ENCODE data around the gene CNTNAP2.

CNTNAP2 gene

DNA sequence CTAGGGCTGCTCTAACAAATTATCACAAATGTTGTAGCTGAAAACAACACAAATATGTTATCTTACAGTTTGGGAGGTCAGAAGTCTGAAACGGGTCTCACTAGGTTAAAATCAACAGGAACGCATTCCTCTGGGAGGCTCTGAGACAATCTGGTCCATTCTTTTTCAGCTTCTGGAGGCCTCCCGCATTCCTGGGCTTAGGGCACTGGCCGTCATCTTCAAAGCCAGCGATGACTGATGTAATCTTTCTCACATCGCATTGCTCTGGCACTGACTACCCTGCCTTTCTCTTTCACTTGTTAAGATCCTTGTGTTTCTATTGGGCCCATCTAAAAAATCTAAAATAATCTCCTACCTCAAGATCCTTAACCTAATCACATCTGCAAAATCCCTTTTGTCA is 1402.5 kb downstream of the CNTNAP2 start:
- no peak for DNase-seq

DNA sequence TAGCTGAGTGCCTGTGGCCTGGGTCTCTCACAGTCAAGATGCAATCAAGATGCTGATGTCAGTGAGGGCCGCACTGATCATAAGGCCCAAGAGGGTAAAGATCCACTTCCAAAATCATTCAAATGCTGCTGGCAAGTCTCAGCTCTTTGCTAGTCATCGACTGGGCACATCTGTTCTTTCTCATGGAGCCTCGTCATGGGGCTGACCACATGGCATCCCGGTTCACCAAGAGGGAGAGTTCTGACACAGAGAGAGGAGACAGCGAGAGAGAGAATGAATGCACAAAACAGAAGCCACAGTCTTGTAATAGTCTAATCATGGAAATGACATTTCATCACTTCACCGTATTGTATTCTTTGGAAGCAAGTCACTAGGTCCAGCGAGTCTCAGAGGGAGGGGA is 1406.5 kb downstream of the CNTNAP2 start:
- DNase-seq = no peak

DNA sequence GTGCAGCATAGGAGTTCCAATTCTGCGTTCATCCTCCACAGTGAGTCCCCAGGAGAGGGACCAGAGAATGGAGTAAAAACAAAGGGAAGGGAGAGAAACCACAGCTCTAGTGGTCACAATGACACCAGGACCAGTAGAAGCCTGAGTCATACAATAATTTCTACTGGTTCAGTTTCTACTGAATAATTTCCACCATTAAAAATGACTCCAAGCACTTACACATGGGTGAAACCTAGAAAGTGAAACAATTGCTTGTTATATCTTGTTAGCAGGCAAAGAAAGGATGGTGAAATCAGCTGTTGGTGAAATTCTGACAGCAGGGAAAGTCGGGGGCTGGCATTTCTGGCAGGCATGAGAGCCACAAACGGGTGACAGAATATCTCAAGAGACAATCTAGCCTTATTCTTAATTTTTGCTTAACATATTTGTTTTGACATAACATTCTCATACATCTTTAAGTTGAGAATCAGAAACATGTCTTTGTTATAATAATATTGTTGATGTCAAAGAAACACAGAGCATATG is 1408.2 kb downstream of the CNTNAP2 start:
- DNase-seq = no peak

DNA sequence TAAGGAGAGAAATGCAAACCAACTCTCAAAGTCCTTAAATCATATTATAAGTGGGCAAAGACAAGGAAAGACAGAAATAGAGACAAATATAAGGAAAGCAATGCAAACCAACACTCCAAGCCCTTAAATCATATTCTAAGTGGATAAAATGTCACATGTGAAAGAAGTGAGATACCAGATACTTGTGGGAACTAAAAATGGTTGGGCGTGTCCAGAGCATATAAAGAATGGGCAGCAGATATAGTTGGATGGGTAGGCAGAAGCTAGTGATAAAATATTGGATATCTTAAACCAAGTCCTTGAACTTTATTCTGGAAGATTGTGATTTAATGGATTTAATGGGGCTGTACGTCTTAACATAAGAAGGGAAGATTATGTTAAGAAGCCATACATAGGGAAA is 1408.7 kb downstream of the CNTNAP2 start:
- DNase-seq = no peak

DNA sequence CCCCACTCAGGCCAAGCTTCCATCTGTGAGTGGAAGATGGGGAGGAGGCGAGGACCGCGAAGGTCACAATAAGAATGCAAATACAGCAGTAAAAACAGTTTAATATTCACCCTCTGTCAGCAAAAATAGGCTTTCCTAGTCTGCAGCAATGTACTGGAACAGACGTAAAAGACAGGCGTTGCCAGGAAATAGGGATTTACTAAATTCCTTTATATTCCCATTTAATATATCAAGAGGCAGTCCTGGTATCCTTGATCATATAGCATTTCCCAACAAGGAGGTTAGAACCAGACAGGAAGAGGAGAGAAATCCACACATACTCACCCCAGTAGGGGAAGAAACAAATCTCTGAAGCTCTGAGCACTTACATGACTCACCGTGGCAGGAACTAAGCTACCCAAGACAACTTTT is 1419.1 kb downstream of the CNTNAP2 start:
- DNase-seq = no peak

DNA sequence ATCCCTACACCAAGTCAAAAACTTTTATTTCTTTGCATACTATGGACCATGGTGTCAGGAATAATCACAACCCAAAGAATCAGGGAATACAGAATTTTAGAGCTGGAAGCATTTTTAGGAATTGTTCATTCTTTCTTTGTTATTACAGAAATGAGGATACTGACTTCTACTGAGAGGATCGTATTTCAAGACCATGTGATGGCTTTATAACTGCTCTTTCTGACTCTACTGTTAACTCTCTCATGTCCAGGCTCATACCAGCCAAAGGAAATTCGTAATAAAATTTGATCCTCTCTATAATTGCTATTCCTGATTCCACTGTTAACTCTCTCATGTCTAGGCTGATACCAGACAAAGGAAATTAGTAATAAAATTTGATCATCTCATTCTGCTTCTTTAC is 1423.1 kb downstream of the CNTNAP2 start:
- no peak for DNase-seq

DNA sequence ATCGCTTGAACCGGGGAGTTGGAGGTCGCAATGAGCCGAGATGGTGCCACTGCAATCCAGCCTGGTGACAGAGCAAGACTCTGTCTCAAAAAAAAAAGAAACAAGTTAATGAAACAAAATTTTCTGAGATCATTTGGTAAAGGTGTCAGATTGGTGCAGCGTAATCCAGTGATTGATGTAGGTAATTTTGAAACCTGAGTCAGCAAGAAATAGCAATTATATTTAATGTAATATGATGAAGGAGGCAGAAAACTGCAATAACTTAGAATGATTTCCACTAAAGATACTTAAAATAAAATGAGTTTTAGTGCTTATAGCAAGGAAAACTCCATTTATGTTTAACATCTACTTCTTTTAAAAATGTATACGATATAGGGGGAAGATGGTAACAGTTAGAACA is 1424.1 kb downstream of the CNTNAP2 start:
- no peak for DNase-seq

DNA sequence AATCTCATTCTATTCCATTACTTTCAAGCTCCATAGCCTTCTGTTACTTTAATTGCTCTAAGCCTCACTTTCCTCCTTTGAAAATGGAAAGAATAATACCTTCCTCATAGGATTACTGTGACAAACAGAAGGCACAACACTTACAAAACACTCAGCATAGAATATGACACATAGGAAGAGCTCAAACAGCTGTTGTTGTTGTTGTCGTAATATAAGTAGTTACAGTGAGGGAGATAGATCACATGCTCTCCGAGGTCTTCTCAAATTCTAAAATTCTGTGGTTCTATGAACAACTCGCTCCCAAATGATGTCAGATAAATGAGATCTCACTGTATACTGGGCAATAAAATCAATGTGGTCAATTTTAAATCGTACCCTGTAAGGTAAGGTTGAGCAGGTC is 1424.7 kb downstream of the CNTNAP2 start:
- no peak for DNase-seq

DNA sequence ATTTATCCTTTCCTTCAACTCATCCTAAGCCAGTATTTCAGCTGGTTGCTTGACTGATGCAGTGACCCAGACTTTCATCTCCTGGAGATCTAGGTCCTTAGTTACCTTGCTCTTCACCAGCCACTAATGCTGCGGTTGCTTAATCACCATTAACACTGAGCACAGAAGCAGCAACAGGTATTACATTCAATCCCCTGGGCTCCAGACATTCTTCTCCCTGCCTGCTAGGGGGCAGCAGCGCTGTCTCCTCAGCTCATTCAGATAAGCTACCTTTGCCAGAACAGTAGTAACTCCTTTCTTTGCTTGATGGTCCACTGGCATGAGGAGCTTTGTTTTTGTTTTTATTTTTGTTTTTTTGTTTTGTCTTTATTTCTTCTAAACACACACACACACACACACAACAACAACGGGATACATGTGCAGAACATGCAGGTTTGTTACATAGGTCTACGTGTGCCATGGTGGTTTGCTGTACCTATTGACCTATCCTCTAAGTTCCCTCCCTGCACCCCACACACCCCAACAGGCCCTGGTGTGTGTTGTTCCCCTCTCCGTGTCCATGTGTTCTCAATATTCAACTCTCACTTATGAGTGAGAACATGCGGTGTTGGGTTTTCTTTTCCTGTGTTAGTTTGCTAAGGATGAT is 1430.8 kb downstream of the CNTNAP2 start:
- no peak for DNase-seq

DNA sequence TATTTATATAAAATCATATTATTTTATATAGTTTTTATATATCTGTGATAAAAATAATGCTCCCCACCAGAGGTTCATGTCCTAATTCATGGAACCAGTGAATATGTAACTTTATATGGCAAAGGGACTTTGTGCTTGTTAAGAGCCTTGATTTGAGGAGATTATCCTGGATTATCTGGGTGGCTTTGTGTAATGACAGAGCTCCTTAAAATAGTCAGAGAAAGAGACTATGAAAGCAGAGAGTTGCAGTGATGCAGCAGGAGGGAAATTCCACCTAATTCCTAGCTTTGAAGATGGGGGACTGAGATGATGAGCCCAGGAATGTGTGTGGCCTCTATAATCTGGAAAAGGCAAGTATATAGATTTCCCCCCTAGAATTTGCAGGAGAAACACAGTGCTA is 1439.7 kb downstream of the CNTNAP2 start:
- DNase-seq = no peak

DNA sequence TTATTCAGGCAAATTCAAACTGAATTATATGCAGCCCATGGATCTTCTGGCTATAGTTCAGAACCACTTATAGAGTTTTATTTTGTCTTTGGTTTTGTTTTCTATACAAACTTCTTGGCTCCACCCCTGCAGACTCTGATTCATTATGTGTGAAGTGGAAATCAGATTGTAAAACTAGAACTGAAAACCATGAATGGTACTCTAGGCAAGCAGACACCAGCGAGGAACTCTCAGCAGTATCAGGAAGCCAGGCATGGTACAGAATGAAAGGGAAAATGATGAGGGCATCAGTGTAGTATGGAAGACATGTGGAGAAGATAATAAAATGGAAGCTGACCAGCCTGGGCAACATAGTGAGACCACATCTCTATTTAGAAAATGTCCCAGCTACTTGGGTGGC is 1447.1 kb downstream of the CNTNAP2 start:
- DNase-seq = no peak

DNA sequence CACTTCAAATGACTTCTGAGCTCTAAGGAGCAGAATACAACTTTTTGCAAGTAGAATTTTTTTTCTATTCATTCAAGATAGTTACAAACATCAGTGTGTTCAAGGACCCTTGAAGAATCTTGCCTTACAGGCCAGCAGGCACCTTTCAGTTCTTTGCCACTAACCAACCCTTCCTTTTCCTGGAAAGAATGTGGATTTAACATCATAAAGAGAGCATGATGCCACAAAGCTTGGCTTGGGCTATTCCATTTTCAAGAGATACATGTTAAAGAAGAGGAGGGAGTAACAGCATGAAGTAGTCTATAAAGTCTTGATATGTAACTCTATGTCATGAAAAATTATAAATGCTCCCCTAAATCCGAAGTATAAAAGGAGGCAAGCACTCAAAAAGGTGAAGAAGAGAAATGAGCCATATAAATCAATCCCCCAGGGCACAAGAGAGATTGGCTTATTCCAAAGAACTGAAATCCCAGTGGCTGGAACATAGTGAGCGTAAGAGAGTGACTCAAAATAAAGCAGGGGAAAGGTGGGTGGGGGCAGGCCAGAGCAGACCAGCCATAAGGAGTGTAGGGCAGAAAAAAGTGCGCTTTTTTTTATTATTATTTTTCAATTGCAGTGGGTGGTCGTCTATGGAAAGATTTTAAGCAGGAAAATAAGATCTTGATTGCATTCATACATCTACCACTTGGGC is 1448.3 kb downstream of the CNTNAP2 start:
- DNase-seq = no peak

DNA sequence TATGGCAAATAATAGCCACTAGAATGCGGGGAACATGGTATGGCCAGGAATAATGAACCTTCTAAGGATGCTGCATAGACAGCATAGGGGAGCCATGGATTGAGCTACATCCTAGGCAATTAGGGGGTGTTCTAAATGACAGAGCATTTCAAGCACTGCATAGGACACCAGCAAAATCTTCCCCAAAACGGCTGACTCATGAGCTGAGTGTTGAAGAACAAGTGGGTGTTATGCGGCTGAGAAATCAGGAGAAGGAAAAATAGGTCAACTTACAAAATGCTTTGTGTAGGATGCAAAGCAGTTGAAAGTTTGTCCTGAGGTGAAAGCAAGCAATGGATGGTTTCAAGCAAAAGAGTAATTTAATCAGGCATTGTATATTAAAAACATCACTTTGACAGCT is 1450.4 kb downstream of the CNTNAP2 start:
- DNase-seq = no peak

DNA sequence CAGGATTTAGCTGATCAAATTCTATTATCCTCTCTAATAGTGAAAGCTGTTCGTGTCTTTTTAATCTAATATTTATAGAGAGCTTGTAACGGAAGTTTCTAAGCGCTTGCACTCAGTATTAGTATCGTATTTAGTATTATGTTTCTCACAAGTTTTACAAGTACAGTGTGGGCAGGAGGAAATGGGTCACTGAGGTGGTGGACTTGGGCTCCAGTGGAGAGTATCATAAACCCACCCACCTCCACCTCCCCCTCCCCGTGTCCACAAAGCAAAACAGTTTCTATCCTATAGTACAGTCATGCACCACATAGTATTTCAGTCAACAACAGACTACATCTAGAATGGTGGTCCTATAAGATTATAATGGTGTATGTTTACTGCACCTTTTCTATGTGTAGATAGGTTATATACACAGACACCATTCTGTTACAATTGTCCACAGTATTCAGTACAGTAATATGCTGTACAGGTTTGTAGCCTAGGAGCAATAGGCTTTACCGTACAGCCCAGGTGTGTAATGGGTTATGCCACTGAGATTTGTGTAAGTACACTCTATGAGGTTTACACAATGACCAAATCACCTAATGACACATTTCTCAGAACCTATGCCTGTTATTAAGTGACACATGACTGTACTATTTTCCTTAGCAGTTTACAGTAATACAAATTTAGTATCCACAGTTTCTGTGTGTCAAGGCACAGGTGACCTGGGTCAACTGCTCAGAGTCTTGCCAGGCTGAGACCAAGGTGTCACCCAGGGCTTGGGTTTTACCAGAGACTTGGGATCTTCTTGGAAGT is 1452.7 kb downstream of the CNTNAP2 start:
- DNase-seq = no peak

DNA sequence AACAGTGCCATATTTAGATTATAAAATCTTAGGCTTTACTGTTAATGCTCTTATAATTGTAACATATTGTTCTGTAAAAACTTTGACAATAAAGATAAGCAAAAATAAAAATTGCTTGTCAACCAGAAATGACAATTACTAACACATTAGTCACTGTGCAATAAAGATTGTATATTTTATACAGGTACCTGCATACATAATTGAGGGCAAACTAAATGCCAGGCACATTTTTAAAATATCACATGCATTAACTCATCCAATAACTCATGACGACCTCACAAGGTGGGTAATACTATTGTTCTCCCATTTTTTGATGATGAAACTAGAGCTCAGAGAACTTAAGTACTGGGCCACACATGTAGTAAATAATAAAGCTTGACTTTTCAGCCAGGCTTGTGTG is 1453.8 kb downstream of the CNTNAP2 start:
- no peak for DNase-seq

DNA sequence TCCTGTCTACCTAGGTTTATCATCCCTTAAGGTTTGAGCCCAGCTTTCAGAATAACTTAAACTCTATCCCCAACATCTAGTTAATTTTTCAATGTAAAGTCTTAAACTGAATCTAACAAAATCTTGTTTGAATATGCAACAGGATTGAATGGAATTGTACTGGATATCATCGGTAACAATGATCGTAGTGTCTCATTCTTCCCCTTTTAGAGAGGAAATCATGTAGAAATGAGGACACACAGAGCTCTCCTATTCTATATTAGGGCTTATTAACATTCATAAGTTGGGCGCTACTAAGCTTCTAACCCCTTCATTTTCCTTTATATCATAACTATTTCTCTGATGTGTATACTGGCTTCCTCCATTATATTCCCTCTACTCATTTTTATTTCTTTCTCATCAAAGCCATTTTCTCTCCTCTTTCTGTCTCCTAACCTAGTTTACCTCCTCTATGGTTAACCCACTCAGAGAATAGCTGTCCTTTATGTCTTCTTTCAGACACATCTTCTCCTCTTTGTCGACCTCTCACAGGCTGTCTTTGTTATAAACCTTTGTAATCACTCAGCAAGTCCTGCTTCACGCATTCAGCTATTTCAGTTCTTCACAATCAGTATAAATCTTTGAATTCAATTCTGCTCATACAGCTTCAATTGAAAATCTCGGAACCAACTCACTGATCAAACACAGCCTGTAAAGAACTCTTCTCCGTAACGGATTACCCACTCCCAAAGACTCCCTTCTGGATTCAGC is 1455.0 kb downstream of the CNTNAP2 start:
- DNase-seq = no peak

DNA sequence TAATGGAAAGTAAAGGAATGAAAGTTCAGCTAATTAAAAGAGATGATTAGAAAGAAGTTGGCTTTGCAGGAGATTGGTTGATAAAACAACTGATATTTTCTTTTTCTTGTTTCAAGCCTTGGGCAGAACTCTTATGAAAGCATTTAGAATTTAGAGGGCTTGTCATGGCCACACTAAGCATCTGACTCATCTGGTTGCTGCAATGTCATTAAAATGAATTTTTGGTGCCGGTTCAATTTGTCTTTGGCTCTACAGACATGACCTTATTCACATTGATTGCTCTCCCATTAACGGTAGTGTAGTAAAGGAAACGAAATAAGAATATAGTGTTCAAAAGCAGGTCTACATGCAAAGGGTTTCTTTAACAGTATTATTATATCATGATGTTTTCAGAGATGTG is 1461.6 kb downstream of the CNTNAP2 start:
- no peak for DNase-seq

DNA sequence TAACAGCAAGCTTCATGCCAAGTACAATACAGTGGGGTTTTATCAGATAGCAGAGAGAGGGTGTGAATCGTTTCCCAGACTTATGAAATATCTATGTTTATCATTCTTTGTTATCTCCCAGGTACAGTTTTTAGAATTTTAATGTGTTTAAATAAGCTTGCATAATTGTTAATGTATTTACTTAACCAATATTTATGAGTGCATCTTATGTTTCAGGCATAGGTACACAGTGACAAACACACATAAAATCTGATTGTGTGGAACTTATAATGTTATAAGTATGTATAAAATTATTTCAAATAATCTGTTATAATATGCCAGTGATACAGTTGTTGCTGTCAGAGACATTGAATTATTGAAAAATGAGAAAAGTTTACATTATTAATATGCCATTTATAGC is 1462.5 kb downstream of the CNTNAP2 start:
- no peak for DNase-seq

DNA sequence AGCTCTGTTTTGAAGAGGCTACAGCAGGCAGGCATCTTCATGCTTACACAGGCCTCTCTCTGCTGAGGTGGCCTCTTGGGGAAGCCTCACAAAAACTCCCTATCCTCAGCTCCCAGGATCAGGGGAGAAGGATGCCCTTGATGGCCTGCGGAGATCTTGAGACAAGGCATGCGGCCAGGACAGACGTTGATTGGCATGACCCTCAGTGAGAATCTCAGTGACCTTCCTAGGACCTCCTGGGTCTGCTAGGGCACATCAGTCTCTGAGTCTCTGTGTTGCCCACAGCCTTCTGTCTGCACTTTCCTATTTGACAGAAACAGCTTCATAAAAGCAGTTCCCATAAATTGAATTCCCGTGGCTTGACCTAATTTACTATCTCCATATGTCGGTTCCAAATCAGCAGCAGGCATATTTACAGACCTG is 1468.2 kb downstream of the CNTNAP2 start:
- DNase-seq = no peak

DNA sequence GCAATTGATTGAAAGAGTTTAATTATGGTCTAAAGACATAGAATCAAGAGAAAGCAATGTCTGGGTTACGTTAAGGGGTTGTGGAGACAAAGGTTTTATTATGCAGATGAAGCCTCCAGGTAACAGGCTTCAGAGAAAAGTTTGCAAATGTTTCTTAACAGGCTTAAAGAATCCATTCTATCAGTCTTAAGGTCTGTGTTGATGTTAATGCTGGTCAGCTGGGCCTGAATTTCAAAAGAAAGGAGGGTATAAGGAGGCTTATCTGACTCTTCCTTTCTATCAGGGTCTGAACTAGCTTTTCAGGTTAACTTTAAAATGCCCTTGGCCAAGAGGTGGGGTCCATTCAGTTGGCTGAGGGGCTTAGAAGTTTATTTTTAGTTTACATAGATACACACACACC is 1469.5 kb downstream of the CNTNAP2 start:
- DNase-seq = no peak

DNA sequence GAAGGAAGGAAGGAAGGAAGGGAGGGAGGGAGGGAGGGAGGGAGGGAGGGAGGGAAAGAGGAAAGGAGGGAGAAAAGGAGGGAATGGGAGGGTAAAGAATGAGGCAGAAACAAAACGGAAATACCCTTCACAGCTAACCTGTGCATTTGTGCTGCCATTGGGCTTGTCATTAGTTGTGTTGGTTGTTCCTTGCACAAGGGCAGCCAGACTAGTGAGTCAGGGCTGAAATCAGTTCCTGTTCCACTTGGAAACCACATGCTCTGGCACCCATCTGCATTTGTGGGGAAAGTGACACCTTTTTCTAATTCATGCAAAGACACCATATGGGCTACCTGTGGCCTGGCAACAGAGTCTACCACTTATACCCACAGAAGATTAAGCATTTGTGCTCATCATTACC is 1469.9 kb downstream of the CNTNAP2 start:
- no peak for DNase-seq

DNA sequence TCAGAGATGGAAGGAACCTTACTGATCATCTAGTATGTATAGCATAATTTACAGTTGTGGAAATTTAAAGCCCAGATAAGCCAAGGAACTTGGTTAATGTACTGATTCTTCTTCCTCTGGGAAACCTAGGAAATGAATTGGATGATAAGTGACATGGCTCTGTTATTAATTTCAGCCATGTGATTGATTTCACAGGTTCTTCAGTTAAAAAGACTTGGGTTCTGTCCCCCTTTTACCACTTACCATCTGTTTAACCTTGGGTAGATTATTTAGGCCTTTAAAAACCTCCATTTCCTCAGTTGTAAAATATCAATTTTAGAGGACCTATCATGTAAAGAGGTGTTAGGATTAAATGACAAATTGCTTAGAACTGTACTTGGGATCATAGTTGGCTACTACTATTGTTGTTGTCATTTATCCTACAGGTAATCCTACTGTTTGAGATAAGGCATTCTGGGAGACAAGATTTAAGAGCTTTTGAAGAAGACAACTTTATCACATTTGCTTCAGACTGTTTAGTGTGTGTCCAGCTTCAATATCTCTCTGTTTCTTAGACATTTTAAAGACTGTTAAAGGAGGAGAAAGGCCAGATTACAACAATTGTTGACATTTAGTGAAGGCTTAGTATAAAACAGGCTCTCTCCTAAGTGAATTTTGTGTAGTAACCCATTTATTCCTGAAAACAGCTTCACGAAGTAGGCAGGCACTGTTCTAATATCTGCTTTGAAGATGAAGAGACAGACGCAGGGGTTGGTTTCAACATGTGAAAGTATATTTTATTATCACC is 1476.9 kb downstream of the CNTNAP2 start:
- DNase-seq = no peak

All from right forelimb (tissue), 1 donor.